Mucosa of gallbladder (tissue), 1 donor: ENCODE measurements around the gene SGCD. TPM values are rescaled to one million over a fixed set of nuclear protein-coding genes. Genes with fewer than 3 reads are reported as not detected.
"Not testable (repeated sequence)": the region's sequence is repeated elsewhere in the genome, so short reads cannot be mapped to it uniquely, and the experiment has no call there.

ENCODE experiments used
- DNase-seq: peaks from one replicate; pipeline ENCODE4 v3.0.0-alpha.2; 2020; ENCODE audit warnings: low spot score
- total RNA-seq: library from RNA; stranded (reverse); gene quantifications from one replicate; pipeline ENCODE4 v1.2.1, GENCODE V29; 2021
- donor health status: DM: no; HTN: no; CAD: no.

Gene SGCD
- total RNA-seq, 1 donor from 2014 or later = 10.6 TPM

DNA sequence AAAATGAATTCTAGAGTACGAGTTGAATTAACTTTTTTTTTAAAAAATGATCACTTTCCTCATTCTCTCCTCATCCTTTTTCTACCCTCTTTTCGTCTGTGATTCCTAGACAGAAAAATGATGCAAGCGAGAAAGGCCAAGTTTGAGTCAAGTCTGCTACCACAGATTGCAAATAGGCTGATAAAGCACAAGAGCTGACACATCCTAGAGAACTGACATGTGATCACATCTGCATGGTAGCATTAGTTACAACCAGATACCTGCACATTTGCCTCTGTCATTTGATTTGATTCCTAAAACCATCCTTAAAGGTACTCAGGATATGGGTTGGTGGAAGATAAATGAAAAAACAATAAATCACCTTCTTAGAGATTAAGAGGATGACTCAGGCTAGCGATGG lies 297.7 kb downstream of the SGCD start:
- DNase-seq = no peak

DNA sequence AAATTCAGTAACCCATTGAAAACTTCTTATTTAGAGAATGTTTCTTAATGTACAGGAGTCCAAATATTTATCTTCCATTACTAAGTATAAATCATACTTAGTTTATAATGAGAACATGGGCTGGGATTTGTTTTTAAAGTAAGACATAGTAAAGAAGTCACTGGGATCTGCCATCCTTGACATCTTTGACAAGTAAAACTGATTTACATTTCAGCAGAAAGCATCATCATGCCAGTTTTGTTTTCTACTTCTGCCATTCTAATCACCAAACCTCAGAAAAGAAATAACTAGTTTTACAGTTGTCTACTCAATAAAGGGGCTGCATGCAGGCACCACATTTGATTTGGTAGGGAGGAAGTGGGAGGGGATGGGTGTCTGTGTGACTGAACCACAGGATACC lies 301.5 kb downstream of the SGCD start:
- no peak for DNase-seq

DNA sequence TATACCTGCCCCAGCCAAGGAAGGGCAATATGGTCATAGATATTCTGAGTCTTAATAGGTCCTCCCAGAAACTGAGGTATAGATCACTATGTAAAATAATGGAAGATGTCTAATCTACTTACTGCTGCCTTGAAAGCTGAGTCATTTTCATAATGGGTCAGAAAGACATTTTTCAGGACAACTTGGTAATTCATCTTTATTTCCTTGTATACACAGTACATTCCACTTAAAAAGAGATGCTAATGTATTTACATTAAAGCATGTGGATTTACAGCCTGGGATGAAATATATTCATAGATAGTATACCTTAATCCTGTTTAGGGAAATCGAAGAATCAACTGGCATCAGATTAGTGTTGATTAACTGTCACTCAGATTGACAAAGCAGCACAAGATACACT lies 304.0 kb downstream of the SGCD start:
- no peak for DNase-seq

DNA sequence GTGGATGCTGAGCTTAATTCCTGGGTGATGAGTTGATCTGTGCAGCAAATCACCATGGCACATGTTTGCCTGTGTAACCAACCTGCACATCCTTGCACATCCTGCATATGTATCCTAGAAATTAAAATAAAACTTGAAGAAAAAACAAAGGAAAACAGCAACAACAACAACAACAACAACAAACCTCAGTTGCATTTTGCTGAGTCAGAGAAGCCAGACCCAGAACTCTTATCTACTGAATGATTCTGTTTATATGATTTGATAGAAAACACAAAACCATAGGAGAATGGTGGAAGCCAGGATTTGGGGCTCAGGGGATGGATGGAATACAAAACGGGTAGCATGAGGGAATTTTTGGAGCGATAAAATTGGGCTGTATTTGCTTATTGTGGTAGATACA lies 307.3 kb downstream of the SGCD start:
- DNase-seq = no peak

DNA sequence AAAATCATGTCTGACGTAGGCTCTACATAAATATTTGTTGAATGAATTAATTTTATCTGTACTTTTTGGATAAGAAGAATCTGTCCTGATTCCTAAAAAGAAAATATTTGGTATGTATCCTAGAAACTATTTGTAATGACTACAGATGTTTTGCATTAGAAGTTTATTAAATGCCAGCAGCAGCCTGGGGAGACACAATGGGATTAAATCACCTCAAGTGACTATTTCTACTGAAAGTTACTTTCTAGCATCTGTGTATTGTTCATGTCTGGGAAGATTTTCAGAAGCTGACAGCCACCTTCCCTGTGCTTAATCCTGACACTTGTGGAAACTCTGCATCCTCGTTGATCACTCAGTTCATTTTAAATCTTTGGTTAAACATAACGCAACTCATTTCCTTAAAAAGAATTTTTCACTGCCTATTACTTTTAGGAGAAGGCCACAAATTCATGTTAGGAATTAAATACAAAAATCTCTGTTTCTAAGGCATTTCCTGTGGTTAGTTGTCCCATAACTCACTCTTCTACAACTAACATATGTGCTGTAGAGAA lies 313.8 kb downstream of the SGCD start:
- no peak for DNase-seq

DNA sequence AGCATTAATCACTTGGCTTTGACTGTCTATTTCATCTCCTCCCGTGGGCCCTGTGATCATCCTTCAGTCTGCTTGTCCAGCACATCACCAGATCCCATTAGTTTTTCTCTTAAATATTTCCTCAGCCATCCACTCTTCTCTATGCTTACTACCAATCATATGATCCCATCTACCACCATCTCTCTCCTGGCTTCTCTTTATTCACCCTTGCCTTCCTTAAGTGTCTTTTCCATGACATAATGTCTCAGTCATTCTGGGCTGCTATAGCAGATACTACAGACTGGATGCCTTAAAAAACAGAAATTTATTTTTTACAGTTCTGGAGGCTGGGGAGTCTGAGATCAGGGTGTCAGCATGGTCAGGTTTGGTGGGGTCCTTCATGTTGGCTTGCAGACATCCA lies 314.7 kb downstream of the SGCD start:
- DNase-seq = no peak

DNA sequence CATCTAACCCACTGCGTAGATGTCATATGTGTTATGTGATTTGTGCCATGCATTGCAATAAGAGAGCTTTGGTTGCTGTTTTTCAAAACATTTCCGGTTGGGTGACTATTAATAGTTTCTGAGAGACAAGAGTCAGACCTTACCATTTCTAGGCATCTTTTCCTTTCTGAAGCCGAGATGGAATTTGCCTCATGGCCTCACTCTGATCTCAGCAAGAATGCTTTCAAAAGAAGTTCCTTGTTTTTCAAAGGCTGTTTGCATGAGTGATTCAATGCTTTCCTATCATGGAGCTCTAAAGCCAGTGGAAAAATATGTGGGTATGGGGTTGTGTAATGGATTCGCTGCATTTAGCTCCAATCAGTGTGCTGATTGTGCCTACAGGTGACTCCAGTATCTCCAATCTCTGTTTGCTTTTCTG lies 320.1 kb downstream of the SGCD start:
- no peak for DNase-seq

DNA sequence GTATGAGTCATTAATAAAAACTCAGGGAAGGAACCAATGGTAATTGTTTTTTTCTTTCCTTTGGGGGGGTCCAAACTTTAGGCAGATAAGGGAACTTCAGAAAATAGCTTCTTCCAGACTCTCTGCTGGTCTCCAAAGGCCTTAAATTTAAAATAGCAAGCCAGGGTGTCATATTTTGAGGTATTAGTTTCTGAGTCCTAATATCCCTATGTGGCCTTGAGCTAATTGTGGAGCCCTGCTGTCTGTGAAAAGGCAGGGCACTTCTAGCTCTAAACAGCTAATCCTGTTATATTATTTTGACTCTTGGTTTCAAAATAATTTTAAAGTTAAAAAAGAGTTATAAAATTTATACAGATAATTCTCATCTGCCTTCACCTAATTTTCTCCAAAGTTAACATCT lies 327.5 kb downstream of the SGCD start:
- no peak for DNase-seq

DNA sequence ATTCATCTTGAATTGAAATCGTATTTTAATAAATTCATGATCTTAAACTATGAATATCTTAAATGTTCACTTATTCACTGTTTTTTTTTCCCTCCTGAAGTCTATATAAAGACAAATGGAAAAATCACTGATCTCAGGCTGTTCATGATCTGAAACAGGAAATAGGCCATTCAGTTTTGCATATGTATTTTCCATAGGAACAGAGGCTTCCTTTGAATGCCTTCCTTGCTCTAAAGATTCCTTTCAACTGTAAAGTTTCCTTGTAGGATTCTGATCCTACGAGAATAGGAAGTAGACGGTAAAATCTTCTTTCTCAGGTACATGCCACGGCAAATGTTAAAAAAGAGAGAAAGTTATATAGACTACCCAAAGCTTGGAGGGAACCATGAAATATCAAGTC lies 328.8 kb downstream of the SGCD start:
- DNase-seq = no peak

DNA sequence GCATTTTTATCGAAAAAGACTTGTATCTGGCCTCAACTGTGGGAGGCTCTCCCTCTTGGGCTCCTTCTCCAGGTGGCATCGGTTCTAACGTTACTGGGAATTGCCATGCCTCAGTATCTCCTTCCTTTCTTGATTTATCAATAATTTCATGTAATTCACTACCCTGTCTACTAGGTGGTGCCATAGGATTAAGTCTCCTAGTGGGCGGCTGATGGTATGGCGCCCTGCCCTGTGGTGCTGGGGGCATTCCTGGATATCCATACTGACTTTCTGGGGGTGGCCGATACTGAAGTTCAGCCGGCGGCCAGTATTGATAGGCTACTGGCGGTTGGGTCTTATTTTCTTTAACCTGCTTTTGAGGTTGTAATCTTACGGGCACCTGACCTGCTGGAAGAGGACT lies 337.9 kb downstream of the SGCD start:
- not testable (repeated sequence) for DNase-seq

DNA sequence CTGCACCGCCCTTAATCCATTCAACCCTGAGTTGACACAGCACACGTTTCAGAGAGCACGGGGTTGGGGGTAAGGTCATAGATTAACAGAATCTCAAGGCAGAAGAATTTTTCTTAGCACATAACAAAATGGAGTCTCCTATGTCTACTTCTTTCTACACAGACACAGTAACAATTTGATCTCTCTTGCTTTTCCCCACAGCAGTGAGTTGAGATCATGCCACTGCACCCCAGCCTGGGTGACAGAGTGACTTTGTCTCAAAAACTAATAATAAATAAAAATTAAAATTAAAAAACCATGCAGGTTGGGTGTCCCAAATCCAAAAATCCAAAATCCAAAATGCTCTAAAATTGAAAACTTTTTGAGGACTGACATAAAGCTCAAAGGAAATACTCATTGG lies 339.7 kb downstream of the SGCD start:
- not testable (repeated sequence) for DNase-seq

DNA sequence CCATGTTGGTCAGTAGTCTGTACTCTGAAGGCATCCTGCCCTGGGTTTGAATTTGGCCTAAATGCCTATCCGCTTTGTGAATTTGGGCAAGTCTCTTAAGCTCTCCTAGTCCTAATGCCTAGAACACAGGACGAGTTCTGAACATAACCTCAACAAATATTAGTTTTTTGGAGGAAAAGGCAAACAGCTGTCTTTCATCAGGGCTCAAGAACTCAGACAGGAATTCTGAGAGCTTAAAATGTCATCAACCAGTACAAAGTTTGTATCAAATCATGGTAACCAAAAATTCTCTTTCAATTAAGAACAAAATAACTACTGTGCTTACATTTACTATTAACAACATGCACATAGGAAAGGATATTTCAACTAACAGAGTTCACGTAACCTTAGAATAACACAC lies 340.7 kb downstream of the SGCD start:
- no peak for DNase-seq

DNA sequence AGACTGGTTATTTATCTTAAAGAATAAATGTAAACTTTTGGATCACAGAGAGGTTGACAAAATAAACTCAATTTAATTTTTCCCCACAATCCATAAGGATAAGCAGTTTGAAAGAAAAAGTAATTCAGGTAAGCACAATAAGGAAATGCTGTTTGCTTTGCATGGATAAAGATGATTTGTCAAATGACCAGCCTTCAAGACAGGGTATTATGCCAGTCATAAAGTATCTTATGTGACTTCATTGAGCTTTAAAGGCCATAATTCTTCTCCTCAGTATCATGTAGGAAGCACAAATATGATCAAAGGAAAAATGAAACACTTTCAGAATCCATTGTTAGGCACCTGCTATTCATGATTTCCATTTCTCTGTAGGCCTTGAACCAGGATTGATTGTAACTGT lies 342.5 kb downstream of the SGCD start:
- no peak for DNase-seq

DNA sequence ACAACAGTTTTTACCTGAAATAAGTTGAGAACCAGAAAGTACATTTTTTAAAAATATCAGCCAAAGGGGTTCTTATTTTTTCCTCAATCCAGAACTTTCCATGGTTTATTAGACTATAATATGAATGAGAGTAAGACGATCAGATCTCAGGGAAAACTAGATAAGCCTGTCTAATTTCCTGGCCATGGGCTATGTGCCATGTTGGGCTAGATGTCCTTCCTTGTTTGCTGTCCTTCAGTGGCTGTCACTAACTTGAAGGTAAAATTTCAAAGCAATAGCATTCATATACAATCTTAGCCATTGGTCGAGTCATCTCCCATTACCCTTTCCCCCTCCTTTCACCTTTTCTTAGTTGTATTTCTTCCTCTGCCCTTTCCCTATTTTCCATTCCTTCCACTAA lies 343.7 kb downstream of the SGCD start:
- no peak for DNase-seq

DNA sequence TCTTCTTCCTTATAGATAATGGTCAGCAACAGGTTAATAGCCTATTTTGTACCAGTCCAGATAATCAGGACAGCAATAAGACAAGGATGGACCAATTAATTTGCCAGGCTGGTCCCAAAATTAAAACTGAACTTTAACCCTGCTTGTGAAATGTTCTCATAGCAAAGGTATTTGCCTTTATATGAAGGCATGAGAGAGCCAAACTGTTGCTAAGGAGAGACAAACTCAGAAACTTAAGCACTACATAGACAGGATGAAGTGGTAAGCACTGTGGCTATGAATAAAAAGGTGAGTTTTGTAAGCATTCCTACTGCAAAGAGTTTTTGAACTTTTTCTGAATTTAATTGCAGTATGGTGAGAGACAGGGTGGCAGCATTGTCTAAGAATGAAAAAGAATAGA lies 348.4 kb downstream of the SGCD start:
- no peak for DNase-seq

DNA sequence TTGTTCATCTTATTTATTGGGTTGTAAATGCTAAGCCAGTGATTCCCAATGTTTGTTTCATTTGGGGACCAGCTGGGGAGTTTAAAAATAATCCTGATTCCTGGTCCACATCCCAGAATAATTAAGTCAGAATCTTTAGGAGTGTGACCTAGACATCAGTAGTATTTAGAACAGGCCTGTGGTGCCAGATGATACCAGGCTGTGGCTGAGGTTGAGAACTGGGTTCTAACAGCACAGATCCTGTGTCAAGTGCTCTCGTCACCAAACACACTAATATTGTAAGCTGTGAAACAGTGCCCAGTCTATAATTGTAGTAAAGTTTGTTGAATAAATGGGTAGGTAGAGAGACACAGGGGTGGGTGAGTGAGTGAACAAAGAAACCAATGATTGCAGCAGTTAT lies 351.0 kb downstream of the SGCD start:
- no peak for DNase-seq

DNA sequence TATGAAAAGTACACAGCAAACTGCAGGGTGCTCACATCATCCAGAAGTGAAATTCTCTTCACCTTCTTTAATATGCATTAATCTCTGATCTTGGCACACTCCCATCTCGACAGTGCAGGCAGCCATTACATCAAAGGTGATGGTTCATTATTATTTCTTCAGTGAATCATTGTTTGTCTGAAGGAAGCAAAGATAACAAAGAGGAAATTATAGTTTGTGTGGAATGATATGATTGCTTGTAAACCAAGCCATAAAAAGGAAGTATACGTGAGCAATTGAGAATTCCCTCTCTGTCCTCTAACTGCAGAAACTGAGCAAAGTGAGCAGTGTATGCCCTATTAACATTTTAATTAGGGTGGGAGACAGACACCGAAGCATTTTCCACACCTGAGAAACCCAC lies 351.5 kb downstream of the SGCD start:
- DNase-seq = no peak

DNA sequence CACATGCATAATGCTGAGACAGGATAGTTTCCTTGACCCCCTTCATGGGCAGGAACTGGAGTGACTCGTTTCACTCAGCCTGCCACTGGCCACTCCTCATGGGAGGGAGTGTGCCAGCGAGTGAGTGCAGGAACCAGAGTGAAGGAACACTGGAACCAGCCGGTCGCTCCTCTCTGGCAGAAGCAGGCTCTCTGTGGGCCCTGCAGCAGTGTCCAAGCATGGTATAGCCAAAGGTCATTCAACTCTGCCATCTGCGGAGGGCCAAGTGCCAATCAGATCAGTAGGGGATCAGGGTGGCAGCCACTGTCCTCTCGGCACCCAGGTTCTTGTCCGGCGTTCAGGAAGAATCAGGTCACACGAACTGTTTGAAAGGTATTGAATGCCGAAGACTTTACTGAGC lies 353.9 kb downstream of the SGCD start:
- DNase-seq = no peak

DNA sequence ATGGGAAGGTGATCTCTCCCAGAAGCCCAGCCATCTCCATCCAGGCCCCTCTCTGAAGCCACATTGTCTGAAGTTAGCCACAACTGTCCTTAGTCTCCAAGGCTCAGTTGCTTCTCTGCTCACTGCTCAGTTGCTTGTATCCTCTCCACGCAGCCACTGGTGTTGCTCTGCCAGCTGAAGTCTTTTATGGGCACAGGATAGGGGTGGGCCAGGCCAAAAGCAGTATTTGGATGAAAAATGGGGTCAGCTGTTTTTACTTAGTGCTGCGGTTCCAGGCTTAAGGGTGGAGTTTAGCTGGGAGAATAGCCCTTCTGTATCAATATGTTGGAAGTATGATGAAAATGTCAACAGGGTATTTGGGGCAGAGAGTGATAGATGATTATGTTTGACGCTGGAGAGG lies 354.3 kb downstream of the SGCD start:
- no peak for DNase-seq

DNA sequence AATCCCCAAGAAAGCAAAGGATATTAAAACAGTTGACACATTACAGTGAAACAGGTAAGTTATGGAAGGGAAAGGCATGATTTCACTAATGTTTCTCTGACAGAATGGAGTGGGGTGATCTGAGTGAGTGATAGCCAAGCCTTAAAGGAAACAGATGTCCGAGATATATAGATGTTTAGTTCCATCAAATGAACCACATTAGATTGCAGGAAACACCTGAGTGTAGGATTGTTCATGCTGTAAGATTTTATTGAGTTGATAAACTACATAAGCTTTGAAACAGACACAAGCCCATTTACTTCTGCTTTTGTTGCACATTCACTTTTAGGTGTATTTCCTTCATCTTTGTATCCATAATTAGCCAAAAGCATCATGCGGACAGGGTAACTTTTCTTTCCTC lies 356.0 kb downstream of the SGCD start:
- DNase-seq = no peak

DNA sequence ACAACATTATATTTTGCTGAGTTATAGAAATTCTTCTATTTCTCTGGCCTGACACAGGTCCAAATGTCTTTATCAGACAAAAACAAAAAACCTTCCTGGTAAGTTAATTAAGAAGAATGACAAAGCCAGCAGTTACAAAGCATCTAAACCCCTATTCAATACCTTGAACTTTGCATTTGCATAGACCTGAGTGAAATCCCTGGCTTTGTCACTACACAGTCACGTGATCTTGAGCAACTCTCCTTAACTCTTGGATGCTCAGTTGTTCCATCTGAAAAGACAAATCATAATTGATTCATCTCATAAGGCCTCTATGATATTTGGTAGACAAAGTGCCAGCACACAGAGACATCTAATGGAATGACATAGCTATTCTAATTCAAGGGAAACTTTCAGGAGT lies 356.5 kb downstream of the SGCD start:
- DNase-seq = no peak

DNA sequence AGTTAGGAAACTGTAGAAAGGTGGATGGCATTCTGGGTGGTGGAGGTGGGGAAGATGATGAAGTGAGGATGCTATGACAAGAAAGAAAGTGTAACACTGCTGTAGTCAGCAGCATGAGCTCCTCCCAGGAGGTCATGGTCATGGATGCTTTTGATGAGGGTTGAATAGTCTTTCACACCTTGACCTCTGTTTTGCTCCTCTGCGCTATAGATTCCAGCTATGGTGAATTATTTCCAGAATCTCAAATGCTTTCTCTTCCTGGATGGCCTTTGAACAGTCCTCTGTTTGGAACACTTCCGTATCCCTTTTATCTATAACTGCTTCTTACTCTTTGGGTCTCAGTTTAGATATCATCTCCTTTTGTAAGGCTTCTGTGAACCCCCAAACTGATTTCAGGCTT lies 357.3 kb downstream of the SGCD start:
- peak; percentile 18 for DNase-seq

DNA sequence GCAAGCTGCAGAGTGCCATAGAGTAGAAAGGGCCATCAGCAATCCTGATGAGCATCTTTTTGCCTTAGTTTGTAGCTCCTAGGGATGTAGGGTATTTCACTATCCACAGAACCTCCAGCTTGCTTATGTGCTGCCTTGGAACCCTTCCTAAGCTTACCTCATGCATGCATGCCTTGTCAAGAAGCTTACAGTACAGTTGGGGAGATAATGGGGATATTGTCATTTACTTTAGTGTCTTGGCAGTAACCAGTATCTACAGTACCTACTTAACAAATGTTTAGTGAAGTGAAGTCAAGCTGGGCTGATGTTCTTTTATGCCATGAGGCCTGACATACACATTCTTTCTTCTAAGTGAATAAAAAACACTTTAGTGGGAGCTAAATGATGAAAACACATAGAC lies 358.5 kb downstream of the SGCD start:
- DNase-seq = no peak

DNA sequence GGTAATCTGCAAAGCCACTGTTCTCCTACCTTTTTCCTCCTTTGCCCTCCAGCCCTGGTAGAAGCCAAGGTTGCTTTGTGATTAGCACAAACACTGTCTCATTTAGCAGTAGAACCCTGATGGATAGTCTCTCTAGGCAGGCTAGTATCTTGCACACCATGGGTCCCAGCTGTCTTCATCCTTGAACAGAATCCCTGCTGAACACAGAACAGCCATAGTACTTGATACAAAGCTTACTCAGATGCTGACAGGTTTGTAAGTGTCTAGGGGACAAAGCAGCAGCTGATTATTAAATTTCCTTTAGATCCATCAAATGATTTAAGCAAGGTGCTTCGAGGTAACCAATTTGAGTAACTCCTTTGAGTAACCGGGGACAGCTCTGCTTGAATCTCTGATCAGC lies 359.4 kb downstream of the SGCD start:
- no peak for DNase-seq

DNA sequence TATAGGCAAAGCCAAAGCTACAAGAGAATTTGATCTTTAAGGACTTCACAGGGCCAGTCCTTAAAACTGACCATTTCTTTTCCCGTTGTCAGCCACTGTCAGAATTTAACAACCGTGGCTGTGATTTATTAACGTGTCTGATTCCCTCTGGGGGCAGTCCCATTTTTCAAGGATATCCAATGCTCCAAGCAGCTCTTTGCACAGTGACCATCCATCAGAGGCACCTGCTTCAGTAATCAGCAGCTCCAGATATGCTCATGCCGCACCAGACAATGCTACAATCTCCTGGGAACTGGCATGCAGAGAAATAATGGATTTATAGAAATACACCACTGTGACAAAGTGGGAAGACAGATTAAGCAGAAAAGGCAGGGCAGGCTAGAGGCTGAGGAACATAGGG lies 359.8 kb downstream of the SGCD start:
- no peak for DNase-seq
